Measurements from ENCODE around the gene IPO9. TPM values are rescaled to one million over a fixed set of nuclear protein-coding genes. Genes with fewer than 3 reads are reported as not detected.

IPO9 gene
- total RNA-seq, 6 experiments from 2014 or later = 54.1 to 77.8 (median 63.6) TPM

DNA sequence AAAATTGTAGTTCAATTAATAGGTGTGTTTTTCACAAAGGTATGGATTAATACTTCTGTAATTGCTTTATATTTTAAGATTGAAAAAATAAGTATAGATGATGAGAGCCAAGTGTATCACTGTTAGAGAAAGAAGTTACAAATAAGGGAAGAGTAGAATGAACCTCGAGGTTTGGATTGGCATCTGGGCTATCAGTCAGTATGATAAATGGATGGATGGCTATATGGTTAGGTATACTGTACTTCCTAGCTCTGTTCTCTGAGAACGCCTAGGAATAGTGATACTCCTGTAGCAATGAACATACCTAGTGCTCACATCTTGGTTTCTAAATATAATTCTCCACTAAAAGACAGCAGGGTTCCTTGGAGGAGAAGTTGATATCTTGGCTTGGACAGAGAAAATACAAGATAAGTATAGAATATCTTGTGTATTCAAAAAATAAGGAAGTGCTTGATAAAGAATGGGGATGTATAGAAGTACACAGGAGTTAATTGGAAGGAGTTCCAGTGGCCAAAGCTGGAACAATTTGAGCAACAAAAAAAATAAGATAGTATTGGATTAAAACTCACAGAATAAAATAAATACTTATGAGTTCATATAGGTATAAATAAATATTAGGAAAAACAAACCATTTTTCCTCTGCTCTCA is 12.4 kb downstream of the IPO9 start:
- H3K27ac Mint-ChIP-seq = no peak overlapping the region
- H3K9me3 Mint-ChIP-seq = no peaks in the 10 kb centered on the region

DNA sequence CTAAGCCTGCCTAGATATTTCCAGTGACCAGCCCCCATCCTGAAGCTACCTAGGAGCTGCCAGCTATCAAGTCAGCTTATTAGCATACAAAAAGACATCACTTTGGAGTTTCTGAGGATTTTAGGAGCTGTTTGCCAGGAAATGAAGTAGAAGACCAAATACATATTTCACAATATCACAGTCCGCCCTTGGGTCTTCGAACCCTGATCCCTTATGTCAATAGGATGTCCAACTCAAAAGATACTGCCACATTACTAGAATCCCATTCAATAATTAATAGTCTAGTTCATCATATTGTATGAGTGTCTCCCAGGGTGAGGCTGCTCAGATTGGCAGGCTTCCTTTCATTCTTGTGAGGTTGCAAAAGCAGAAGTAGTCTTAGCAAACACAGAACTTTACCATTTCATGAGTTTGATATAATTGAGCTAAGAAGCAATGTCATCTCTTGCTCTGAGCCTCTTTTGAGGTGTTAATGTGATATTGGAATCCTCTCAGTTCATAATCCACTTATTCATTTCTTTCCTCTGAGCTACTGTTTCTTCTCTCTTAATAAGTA is 13.6 kb downstream of the IPO9 start:
- Mint-ChIP-seq H3K27me3 (ENCODE audit: insufficient read depth) (no peaks in the 10 kb centered on the region), H3K27ac (no peak overlapping the region), H3K9me3 (no peaks in the 10 kb centered on the region), H3K36me3 (ENCODE audit: low read depth) (peaks cover 17% of the 10 kb centered on the region), H3K4me3 (no peak overlapping the region), H3K4me1 (ENCODE audit: low read depth) (peaks cover 63% of the 10 kb centered on the region)
- TF ChIP-seq, protein P1, sequence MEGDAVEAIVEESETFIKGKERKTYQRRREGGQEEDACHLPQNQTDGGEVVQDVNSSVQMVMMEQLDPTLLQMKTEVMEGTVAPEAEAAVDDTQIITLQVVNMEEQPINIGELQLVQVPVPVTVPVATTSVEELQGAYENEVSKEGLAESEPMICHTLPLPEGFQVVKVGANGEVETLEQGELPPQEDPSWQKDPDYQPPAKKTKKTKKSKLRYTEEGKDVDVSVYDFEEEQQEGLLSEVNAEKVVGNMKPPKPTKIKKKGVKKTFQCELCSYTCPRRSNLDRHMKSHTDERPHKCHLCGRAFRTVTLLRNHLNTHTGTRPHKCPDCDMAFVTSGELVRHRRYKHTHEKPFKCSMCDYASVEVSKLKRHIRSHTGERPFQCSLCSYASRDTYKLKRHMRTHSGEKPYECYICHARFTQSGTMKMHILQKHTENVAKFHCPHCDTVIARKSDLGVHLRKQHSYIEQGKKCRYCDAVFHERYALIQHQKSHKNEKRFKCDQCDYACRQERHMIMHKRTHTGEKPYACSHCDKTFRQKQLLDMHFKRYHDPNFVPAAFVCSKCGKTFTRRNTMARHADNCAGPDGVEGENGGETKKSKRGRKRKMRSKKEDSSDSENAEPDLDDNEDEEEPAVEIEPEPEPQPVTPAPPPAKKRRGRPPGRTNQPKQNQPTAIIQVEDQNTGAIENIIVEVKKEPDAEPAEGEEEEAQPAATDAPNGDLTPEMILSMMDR (IDR thresholded peaks at IDR 0.05) = no peak
- no peak for DNase-seq

More for the DNA sequence above, 12.4 kb downstream of the IPO9 start:
- TF ChIP-seq, protein P1 (IDR thresholded peaks at IDR 0.05) = no peak
- Mint-ChIP-seq H3K27me3 (ENCODE audit: insufficient read depth) (no peaks in the 10 kb centered on the region), H3K4me1 (ENCODE audit: low read depth) (peaks cover 54% of the 10 kb centered on the region), H3K4me3 (no peak overlapping the region), H3K36me3 (ENCODE audit: low read depth) (peaks cover 19% of the 10 kb centered on the region)
- no peak for DNase-seq

DNA sequence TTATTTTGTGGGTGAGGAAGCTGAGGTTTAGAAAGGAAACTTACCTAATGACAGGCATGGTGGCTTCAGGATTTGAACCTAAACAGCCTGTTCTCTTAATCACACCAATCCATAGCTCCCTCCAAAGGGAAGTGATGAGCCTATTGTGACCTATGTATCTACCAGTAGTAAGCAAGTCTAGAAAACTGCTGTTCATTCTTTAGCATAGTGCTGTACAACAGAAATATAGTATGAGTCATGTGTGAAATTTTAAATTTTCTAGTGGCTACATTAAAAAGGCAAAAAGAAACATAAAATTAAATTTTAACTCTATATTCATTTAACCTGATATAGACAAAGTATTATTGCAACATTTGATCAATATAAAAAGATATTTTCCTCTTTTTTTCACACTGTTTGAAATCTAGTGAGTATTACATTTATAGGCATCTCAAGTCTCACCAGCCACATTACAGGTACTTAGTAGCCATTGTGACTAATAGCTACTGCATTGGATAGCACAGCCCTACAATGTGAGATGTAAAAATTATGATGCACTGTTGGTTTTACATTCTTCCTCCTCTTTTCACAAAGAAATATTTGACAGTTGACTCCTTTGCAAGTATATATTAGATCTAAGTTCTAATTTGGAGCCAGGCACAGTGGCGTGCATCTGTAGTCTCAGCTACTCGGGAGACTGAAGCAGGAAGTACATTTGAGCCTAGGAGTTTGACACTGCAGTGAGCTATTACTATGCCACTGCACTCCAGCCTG is 16.6 kb downstream of the IPO9 start:
- TF ChIP-seq, protein P1 (IDR thresholded peaks at IDR 0.05) = no peak
- peaks cover 77% of the 10 kb centered on the region for H3K4me1 Mint-ChIP-seq (ENCODE audit: low read depth)
- peak; percentile 70 for DNase-seq
- H3K4me3 Mint-ChIP-seq = peak overlapping the region; percentile 6; the same call in 1 of the 2 replicates
- H3K27ac Mint-ChIP-seq = peak overlapping the region; percentile 67
- no peaks in the 10 kb centered on the region for H3K9me3 Mint-ChIP-seq
- H3K36me3 Mint-ChIP-seq (ENCODE audit: low read depth) = peaks cover 13% of the 10 kb centered on the region; the same call in 1 of the 2 replicates
- no peaks in the 10 kb centered on the region for H3K27me3 Mint-ChIP-seq (ENCODE audit: insufficient read depth)

DNA sequence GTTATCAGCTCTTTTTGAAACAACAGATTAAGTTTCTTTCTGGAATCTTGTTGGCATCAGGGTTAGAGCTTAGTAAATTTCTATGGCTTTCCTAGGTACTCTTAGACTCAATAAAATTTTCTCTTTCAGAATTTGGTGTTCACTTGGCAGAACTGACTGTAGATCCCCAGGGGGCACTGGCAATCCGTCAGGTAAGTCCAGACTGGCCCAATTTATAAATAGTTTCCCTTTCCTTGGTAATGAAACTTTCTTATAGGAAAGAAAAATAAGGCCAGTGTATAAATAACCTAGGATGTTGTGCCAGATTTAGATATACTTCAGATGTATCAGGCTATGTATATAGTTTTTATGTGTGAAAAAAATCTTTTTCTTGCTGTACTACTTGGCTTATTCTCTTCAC is 18.2 kb downstream of the IPO9 start:
- peaks cover 88% of the 10 kb centered on the region for H3K4me1 Mint-ChIP-seq (ENCODE audit: low read depth)
- no peaks in the 10 kb centered on the region for H3K27me3 Mint-ChIP-seq (ENCODE audit: insufficient read depth)
- no peaks in the 10 kb centered on the region for H3K9me3 Mint-ChIP-seq
- DNase-seq = no peak
- H3K4me3 Mint-ChIP-seq = no peak overlapping the region
- TF ChIP-seq, protein P1 (IDR thresholded peaks at IDR 0.05) = no peak
- no peak overlapping the region for H3K27ac Mint-ChIP-seq
- H3K36me3 Mint-ChIP-seq (ENCODE audit: low read depth) = peaks cover 17% of the 10 kb centered on the region

DNA sequence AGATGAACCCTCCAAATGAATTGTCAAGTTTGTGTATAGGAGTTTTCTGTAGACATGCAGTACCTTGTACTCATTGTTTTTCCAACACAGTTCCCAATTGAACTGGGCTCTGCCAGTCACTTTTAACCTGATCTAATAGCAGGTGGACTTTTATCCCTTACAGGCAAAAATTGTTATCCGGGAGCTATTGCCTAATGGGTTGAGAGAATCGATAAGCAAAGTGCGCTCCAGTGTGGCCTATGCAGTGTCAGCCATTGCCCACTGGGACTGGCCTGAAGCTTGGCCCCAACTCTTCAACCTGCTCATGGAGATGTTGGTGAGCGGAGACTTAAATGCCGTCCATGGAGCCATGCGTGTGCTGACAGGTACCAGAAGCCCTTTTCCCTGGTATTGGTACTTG is 19.3 kb downstream of the IPO9 start:
- H3K27ac Mint-ChIP-seq = no peak overlapping the region
- peaks cover 16% of the 10 kb centered on the region; the same call in 1 of the 2 replicates for H3K36me3 Mint-ChIP-seq (ENCODE audit: low read depth)
- TF ChIP-seq, protein P1 (IDR thresholded peaks at IDR 0.05) = no peak
- H3K27me3 Mint-ChIP-seq (ENCODE audit: insufficient read depth) = no peaks in the 10 kb centered on the region
- no peak for DNase-seq
- H3K4me1 Mint-ChIP-seq (ENCODE audit: low read depth) = peaks cover 77% of the 10 kb centered on the region
- H3K4me3 Mint-ChIP-seq = no peak overlapping the region
- H3K9me3 Mint-ChIP-seq = no peaks in the 10 kb centered on the region

Data from HFFc6 (cell line).